Osteocyte (in vitro differentiated cells): Measurements from ENCODE around the gene PGGHG. TPM values are rescaled to one million over a fixed set of nuclear protein-coding genes. Genes with fewer than 3 reads are reported as not detected.

Experiments
- total RNA-seq: library from RNA; stranded (reverse); gene quantifications from 2 replicates; pipeline ENCODE4 v1.2.1, GENCODE V29; 2021

Gene PGGHG
- total RNA-seq, 1 donor from 2014 or later: 43.4 TPM

Other genes starting within 250 kb of the PGGHG start
- not detected in 2 replicates for gene SCGB1C1, start 96.0 kb upstream of the PGGHG start, total RNA-seq
- 54.6 and 59.3 TPM in 2 replicates for gene BET1L, start 81.7 kb upstream of the PGGHG start, total RNA-seq
- gene RIC8A, start 81.4 kb upstream of the PGGHG start, total RNA-seq: 105 and 125 TPM in 2 replicates
- 23.2 and 25.7 TPM in 2 replicates for gene SIRT3, start 52.8 kb upstream of the PGGHG start, total RNA-seq
- 115 and 126 TPM in 2 replicates for gene PSMD13, start 52.1 kb upstream of the PGGHG start, total RNA-seq
- gene NLRP6, start 10.7 kb upstream of the PGGHG start, total RNA-seq: not detected in 2 replicates
- gene IFITM5, start 10.4 kb downstream of the PGGHG start, total RNA-seq: not detected in 2 replicates
- gene IFITM2, start 18.7 kb downstream of the PGGHG start, total RNA-seq: 671 and 698 TPM in 2 replicates
- gene IFITM1, start 24.9 kb downstream of the PGGHG start, total RNA-seq: 352 and 355 TPM in 2 replicates
- 1,725 and 1,814 TPM in 2 replicates for gene IFITM3, start 31.7 kb downstream of the PGGHG start, total RNA-seq
- 61.0 and 63.3 TPM in 2 replicates for gene B4GALNT4, start 80.4 kb downstream of the PGGHG start, total RNA-seq
- gene PKP3, start 105.1 kb downstream of the PGGHG start, total RNA-seq: 0.40 and 0.50 TPM in 2 replicates
- gene SIGIRR, start 125.9 kb downstream of the PGGHG start, total RNA-seq: 27.0 and 28.0 TPM in 2 replicates
- gene ANO9, start 152.9 kb downstream of the PGGHG start, total RNA-seq: not detected in 2 replicates
- 55.3 and 56.1 TPM in 2 replicates for gene PTDSS2, start 161.2 kb downstream of the PGGHG start, total RNA-seq
- gene RNH1, start 218.1 kb downstream of the PGGHG start, total RNA-seq: 151 and 160 TPM in 2 replicates
- 68.3 and 69.4 TPM in 2 replicates for gene HRAS, start 246.4 kb downstream of the PGGHG start, total RNA-seq
- gene LRRC56, start 248.4 kb downstream of the PGGHG start, total RNA-seq: 3.2 and 3.7 TPM in 2 replicates